Body of pancreas (tissue), 4 donors: ENCODE measurements around the gene PGGT1B. TPM values are rescaled to one million over a fixed set of nuclear protein-coding genes. Genes with fewer than 3 reads are reported as not detected.

Experiments used
- ATAC-seq: fragments of 150-250 bp; one replicate; pipeline ENCODE4 v1.9.1; 2016
- DNase-seq, 4 donors: peaks; one replicate each; pipeline ENCODE4 v3.0.0-alpha.2; 2019
- H3K27ac ChIP-seq, 4 donors: fragments of 200-600 bp; sonication (generic); 1 replicate in 3 of 4; 2 replicates in 1 of 4; pipeline versions ENCODE4 v1.5.1 to v1.6.1; 2016 to 2019; ENCODE audit warnings: mild to moderate bottlenecking in 1 of 4, mixed read lengths in 1 of 4, moderate library complexity in 1 of 4
- H3K27me3 ChIP-seq, 2 donors: fragments of 200-600 bp; sonication (generic); one replicate each; pipeline ENCODE4 v1.6.0; 2016; ENCODE audit warnings: mild to moderate bottlenecking in 1 of 2
- H3K36me3 ChIP-seq, 2 donors: fragments of 200-600 bp; sonication (generic); replicated peaks in 1 of 2; 2 replicates each; pipeline ENCODE4 v1.5.1; 2016; ENCODE audit warnings: low read depth in 2 of 2; ENCODE audit not compliant: insufficient read depth in 1 of 2
- H3K4me1 ChIP-seq: fragments of 200-600 bp; sonication (generic); one replicate; pipeline ENCODE4 v1.6.0; 2016
- H3K4me3 ChIP-seq, 2 donors: fragments of 200-600 bp; sonication (generic); 1 replicate in 1 of 2; 2 replicates in 1 of 2; pipeline ENCODE4 v1.5.1; 2016 to 2019
- H3K9me3 ChIP-seq, 3 donors: fragments of 200-600 bp; sonication (generic); 1 replicate in 2 of 3; 2 replicates in 1 of 3; pipeline ENCODE4 v1.5.1; 2016
- CTCF ChIP-seq, 7 experiments: fragments of 450-650 bp in 4 of 7; fragments of 200-600 bp in 3 of 7; sonication (generic) in 3 of 7; IDR thresholded peaks; one replicate each; pipeline ENCODE4 v1.5.1; 2016 to 2019; ENCODE audit warnings: antibody characterized with exemption in 7 of 7
- POLR2A ChIP-seq, 3 donors: fragments of 450-650 bp; IDR thresholded peaks; one replicate each; pipeline ENCODE4 v1.6.1; 2016; ENCODE audit warnings: antibody characterized with exemption in 3 of 3, mild to moderate bottlenecking in 2 of 3
- WGBS, 2 donors: methylation state at CpG; one replicate each; pipeline ENCODE4 v1.1.5; 2017; 5-methylcytosine and 5-hydroxymethylcytosine counted together
- intact Hi-C: fragments of 100-400 bp; cut with DNase I; formaldehyde crosslinking; loops from one replicate; pipeline ENCODE4 v1.15.1; 2023
- total RNA-seq, 2 donors: library from RNA; depleted of rRNA; stranded (reverse); fragments of >200 nt; gene quantifications; one replicate each; pipeline ENCODE4 v1.1.0, GENCODE V29; 2016

PGGT1B gene
- total RNA-seq, 2 donors from 2014 or later: 5.6 to 10.9 TPM

- no peak for ATAC-seq
- Histone ChIP-seq H3K27ac (no peak overlapping the region), H3K4me1 (no peaks in the 10 kb centered on the region), H3K9me3 (no peaks in the 10 kb centered on the region), H3K4me3 (no peak overlapping the region), H3K27me3 (no peaks in the 10 kb centered on the region), H3K36me3 (peaks cover 0 to 5% of the 10 kb centered on the region in 2 donors)
- DNase-seq: no peak
- TF ChIP-seq CTCF (IDR thresholded peaks at IDR 0.05) (no peak), POLR2A (IDR thresholded peaks at IDR 0.05) (no peak)
- intact Hi-C loops: no loop called here
- WGBS, 2 donors: 86% methylated on average over 3 of the region's 3 CpGs
Observed at GRCh38 chr5:115274584-115274983, 11.9 kb upstream of the PGGT1B start.

- no peak for ATAC-seq
- 63 to 87% methylated on average over 3 of the region's 3 CpGs for WGBS, 2 donors
- intact Hi-C loops: no loop called here
Observed at GRCh38 chr5:115272297-115272958, 9.8 kb upstream of the PGGT1B start.

GRCh38 chr5:115271295-115272050 is 8.8 kb upstream of the PGGT1B start:
- no peaks in the 10 kb centered on the region for H3K27me3 ChIP-seq
- DNase-seq: no peak
- H3K4me3 ChIP-seq: no peak overlapping the region
- WGBS, 2 donors: 82 to 92% methylated on average over 6 of the region's 6 CpGs
- intact Hi-C loops: no loop called here
- H3K9me3 ChIP-seq: no peaks in the 10 kb centered on the region
- no peaks in the 10 kb centered on the region for H3K4me1 ChIP-seq
- TF ChIP-seq CTCF (IDR thresholded peaks at IDR 0.05) (no peak), POLR2A (IDR thresholded peaks at IDR 0.05) (no peak)
- no peak overlapping the region for H3K27ac ChIP-seq
- no peak for ATAC-seq
- peaks cover 0 to 5% of the 10 kb centered on the region in 2 donors for H3K36me3 ChIP-seq

More at GRCh38 chr5:115272297-115272958, 9.8 kb upstream of the PGGT1B start:
- DNase-seq: no peak
- H3K36me3 ChIP-seq: peaks cover 0 to 5% of the 10 kb centered on the region in 2 donors
- H3K9me3 ChIP-seq: no peaks in the 10 kb centered on the region
- no peaks in the 10 kb centered on the region for H3K4me1 ChIP-seq
- H3K27me3 ChIP-seq: no peaks in the 10 kb centered on the region
- H3K27ac ChIP-seq: no peak overlapping the region
- no peak overlapping the region for H3K4me3 ChIP-seq
- TF ChIP-seq CTCF (IDR thresholded peaks at IDR 0.05) (no peak), POLR2A (IDR thresholded peaks at IDR 0.05) (no peak)

- ATAC-seq: no peak
- DNase-seq: no peak
- intact Hi-C loops: no loop called here
Observed at GRCh38 chr5:115267617-115268016, 4.9 kb upstream of the PGGT1B start.

More at GRCh38 chr5:115267617-115268016, 4.9 kb upstream of the PGGT1B start:
- Histone ChIP-seq H3K4me1 (no peaks in the 10 kb centered on the region), H3K36me3 (no peaks in the 10 kb centered on the region), H3K27ac (no peak overlapping the region), H3K4me3 (no peak overlapping the region), H3K9me3 (no peaks in the 10 kb centered on the region), H3K27me3 (no peaks in the 10 kb centered on the region)
- TF ChIP-seq POLR2A (IDR thresholded peaks at IDR 0.05) (no peak), CTCF (IDR thresholded peaks at IDR 0.05) (no peak)
